ENCODE data around the gene LANCL3. TPM values are rescaled to one million over a fixed set of nuclear protein-coding genes. Genes with fewer than 3 reads are reported as not detected.

The LANCL3 gene
- total RNA-seq, 1 donor from 2014 or later: 0.07 TPM

- no peak overlapping the region for H3K4me3 Mint-ChIP-seq
- DNase-seq (ENCODE audit: low read depth, low spot score): no peak
- H3K36me3 Mint-ChIP-seq (ENCODE audit: low read depth): no peaks in the 10 kb centered on the region
- peaks cover 9% of the 10 kb centered on the region for H3K9me3 Mint-ChIP-seq
- no peaks in the 10 kb centered on the region for H3K27me3 Mint-ChIP-seq (ENCODE audit: low read depth)
- no peaks in the 10 kb centered on the region for H3K4me1 Mint-ChIP-seq
- no peak for TF ChIP-seq CTCF (conservative IDR thresholded peaks at IDR 0.05)
- no peak overlapping the region for H3K27ac Mint-ChIP-seq (ENCODE audit: unreplicated experiment)
Observed at GRCh38 chrX:37666516-37666915, 95.1 kb downstream of the LANCL3 start.

DNA sequence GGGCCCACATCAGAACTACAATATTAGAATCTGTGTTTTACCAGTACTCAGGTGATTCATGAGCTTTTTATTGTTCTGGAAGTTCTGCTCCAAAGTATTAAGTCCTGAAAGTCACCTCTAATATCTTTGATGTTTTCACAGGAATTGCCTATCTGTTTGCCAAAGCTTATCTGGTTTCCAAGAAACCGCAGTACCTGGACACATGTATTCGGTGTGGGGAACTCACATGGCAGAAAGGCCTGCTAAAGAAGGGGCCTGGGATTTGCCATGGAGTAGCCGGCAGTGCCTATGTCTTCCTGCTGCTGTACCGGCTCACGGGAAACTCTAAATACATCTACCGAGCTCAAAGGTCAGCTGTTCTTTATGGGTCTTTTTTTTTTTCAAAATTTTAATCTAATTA, 95.7 kb downstream of the LANCL3 start:
- Mint-ChIP-seq H3K9me3 (peaks cover 9% of the 10 kb centered on the region), H3K4me1 (no peaks in the 10 kb centered on the region)
- no peak for TF ChIP-seq CTCF (conservative IDR thresholded peaks at IDR 0.05)

GRCh38 chrX:37672563-37672962, 101.1 kb downstream of the LANCL3 start:
- Mint-ChIP-seq H3K27me3 (ENCODE audit: low read depth) (no peaks in the 10 kb centered on the region), H3K36me3 (ENCODE audit: low read depth) (no peaks in the 10 kb centered on the region), H3K4me1 (no peaks in the 10 kb centered on the region), H3K9me3 (no peaks in the 10 kb centered on the region), H3K27ac (ENCODE audit: unreplicated experiment) (no peak overlapping the region), H3K4me3 (no peak overlapping the region)
- TF ChIP-seq CTCF (conservative IDR thresholded peaks at IDR 0.05): no peak
- DNase-seq (ENCODE audit: low read depth, low spot score): no peak

More for the DNA sequence above, 95.7 kb downstream of the LANCL3 start:
- no peaks in the 10 kb centered on the region for H3K27me3 Mint-ChIP-seq (ENCODE audit: low read depth)
- no peaks in the 10 kb centered on the region for H3K36me3 Mint-ChIP-seq (ENCODE audit: low read depth)
- H3K4me3 Mint-ChIP-seq: no peak overlapping the region
- no peak for DNase-seq (ENCODE audit: low read depth, low spot score)
- H3K27ac Mint-ChIP-seq (ENCODE audit: unreplicated experiment): no peak overlapping the region

- Mint-ChIP-seq H3K4me1 (peaks cover 7% of the 10 kb centered on the region), H3K27ac (ENCODE audit: unreplicated experiment) (no peak overlapping the region), H3K27me3 (ENCODE audit: low read depth) (no peaks in the 10 kb centered on the region), H3K36me3 (ENCODE audit: low read depth) (no peaks in the 10 kb centered on the region), H3K4me3 (no peak overlapping the region), H3K9me3 (no peaks in the 10 kb centered on the region)
- no peak for TF ChIP-seq CTCF (conservative IDR thresholded peaks at IDR 0.05)
- no peak for DNase-seq (ENCODE audit: low read depth, low spot score)
Observed at GRCh38 chrX:37676811-37677210, 105.3 kb downstream of the LANCL3 start.

- Mint-ChIP-seq H3K27me3 (ENCODE audit: low read depth) (no peaks in the 10 kb centered on the region), H3K4me3 (no peak overlapping the region), H3K9me3 (no peaks in the 10 kb centered on the region), H3K36me3 (ENCODE audit: low read depth) (no peaks in the 10 kb centered on the region), H3K4me1 (peaks cover 7% of the 10 kb centered on the region), H3K27ac (ENCODE audit: unreplicated experiment) (no peak overlapping the region)
- no peak for TF ChIP-seq CTCF (conservative IDR thresholded peaks at IDR 0.05)
- DNase-seq (ENCODE audit: low read depth, low spot score): no peak
Observed at GRCh38 chrX:37677243-37677642, 105.8 kb downstream of the LANCL3 start.

DNA sequence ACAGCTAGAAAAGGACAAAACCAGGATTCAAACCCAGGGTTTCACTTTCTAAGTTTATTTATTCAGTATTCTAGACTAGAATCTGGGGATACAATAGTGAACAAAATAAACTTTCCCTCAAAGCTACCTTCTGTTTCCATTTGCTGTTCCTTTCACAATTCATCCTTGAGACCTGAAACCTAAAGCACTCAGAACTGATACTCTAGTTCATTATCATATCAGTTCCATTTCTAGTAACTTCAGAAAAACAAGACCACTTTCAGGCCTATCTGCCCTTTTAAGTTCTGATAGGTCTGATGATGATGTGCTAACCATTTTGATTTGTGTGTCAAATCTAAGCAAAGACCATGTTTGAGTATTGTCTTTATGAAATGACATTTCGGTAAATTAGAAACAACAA, 106.3 kb downstream of the LANCL3 start:
- Mint-ChIP-seq H3K9me3 (no peaks in the 10 kb centered on the region), H3K27me3 (ENCODE audit: low read depth) (no peaks in the 10 kb centered on the region), H3K27ac (ENCODE audit: unreplicated experiment) (no peak overlapping the region), H3K36me3 (ENCODE audit: low read depth) (no peaks in the 10 kb centered on the region), H3K4me1 (peaks cover 7% of the 10 kb centered on the region), H3K4me3 (no peak overlapping the region)
- TF ChIP-seq CTCF (conservative IDR thresholded peaks at IDR 0.05): no peak
- no peak for DNase-seq (ENCODE audit: low read depth, low spot score)

Data from neural crest cell (in vitro differentiated cells).